Central memory CD8-positive, alpha-beta T cell (primary cell): Measurements from ENCODE around the gene PRKCE.
A peak's percentile ranks its signal among the peaks of the same experiment; 100 is the strongest.

Experiments used
- ATAC-seq: fragments of 150-1000 bp; cut with Tn5 transposase; replicated peaks from 2 replicates; pipeline ENCODE4 v1.10.0; 2022; ENCODE audit warnings: mild to moderate bottlenecking, moderate FRiP score, moderate number of reproducible peaks; ENCODE audit not compliant: poor library complexity, severe bottlenecking; ENCODE audit errors: extremely low read depth
- DNase-seq, 2 donors: peaks; one replicate each; pipeline ENCODE4 v3.0.0; 2021; ENCODE audit warnings: low spot score in 2 of 2
- H3K27ac Mint-ChIP-seq: one replicate; pipeline ENCODE4 v1.8.0; 2022; ENCODE audit warnings: low read depth, mild to moderate bottlenecking, moderate library complexity, mixed read lengths
- H3K27me3 Mint-ChIP-seq: one replicate; pipeline ENCODE4 v1.8.0; 2022; ENCODE audit warnings: mixed read lengths
- H3K36me3 Mint-ChIP-seq: one replicate; pipeline ENCODE4 v1.8.0; 2022; ENCODE audit warnings: mild to moderate bottlenecking, moderate library complexity, mixed read lengths; ENCODE audit not compliant: insufficient read depth
- H3K4me1 Mint-ChIP-seq: one replicate; pipeline ENCODE4 v1.8.0; 2022; ENCODE audit warnings: mixed read lengths
- H3K4me3 Mint-ChIP-seq: one replicate; pipeline ENCODE4 v1.8.0; 2022; ENCODE audit warnings: mild to moderate bottlenecking, moderate library complexity, mixed read lengths
- H3K9me3 Mint-ChIP-seq: one replicate; pipeline ENCODE4 v1.8.0; 2022; ENCODE audit warnings: mixed read lengths

The PRKCE gene

GRCh38 chr2:45643095-45643494 is 8.4 kb upstream of the PRKCE start:
- Mint-ChIP-seq H3K9me3 (no peaks in the 10 kb centered on the region), H3K27me3 (peaks cover 58% of the 10 kb centered on the region), H3K36me3 (no peaks in the 10 kb centered on the region), H3K27ac (no peak overlapping the region), H3K4me3 (peak overlapping the region; percentile 58), H3K4me1 (peaks cover 9% of the 10 kb centered on the region)
- DNase-seq: no peak
- peak; percentile 24 for ATAC-seq

DNA sequence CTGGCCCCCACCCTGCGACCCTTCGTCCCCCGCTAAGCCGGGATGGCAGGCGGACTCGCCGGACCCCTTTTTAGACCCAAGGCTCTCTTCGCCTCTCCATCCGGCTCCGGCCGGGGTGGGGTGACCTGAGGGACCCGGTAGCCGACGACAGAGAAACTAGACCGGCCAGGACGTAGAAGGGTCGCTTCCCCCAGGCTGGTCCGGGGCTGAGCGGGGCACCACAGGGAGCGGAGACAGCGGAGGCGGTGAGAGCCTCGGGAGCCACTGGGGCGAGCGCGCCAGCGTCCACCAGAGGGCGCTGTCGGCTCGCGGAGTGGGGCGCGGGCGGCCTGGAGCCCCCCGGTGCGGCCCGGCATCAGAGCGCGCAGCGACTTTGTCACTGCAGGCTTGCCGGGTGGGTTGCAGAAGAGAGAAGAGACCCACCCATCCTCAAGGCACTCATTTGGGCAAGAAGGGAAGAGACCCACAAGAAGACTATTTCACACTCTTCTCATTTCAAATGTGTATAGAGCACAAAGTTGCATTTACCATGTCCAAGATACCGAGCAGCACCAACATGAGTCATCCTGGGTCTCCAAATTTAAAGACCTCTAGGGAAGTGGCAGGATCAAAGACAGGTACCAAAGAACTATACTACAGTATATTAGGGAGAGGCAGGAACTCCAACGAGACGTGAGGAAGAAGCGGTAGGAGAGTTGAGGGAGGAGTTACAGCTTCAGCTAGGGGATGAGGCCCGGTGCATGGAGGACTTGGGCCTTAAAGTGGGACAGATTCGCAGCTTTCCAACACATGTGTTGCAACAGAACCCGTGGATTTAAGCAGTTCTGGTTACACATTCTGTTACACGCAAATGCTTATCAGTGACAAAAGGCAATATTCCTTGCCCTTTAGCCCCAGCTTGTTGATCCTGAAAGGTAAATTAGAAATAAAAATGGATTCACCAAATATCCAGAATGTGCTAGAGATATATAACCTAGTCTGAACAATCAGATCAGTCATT is 7.6 kb upstream of the PRKCE start:
- Mint-ChIP-seq H3K9me3 (no peaks in the 10 kb centered on the region), H3K4me1 (peaks cover 9% of the 10 kb centered on the region), H3K27me3 (peaks cover 51% of the 10 kb centered on the region), H3K27ac (no peak overlapping the region), H3K4me3 (peak overlapping the region; percentile 58), H3K36me3 (no peaks in the 10 kb centered on the region)
- DNase-seq (peak; percentile 54 to 70), ATAC-seq (peak; percentile 97)

- no peaks in the 10 kb centered on the region for H3K9me3 Mint-ChIP-seq
- DNase-seq (no peak), ATAC-seq (no peak)
- peaks cover 26% of the 10 kb centered on the region for H3K27me3 Mint-ChIP-seq
- H3K4me1 Mint-ChIP-seq: peaks cover 15% of the 10 kb centered on the region
- peaks cover 11% of the 10 kb centered on the region for H3K36me3 Mint-ChIP-seq
- no peak overlapping the region for H3K4me3 Mint-ChIP-seq
- H3K27ac Mint-ChIP-seq: no peak overlapping the region
Observed at GRCh38 chr2:45646289-45646688, 5.2 kb upstream of the PRKCE start.

DNA sequence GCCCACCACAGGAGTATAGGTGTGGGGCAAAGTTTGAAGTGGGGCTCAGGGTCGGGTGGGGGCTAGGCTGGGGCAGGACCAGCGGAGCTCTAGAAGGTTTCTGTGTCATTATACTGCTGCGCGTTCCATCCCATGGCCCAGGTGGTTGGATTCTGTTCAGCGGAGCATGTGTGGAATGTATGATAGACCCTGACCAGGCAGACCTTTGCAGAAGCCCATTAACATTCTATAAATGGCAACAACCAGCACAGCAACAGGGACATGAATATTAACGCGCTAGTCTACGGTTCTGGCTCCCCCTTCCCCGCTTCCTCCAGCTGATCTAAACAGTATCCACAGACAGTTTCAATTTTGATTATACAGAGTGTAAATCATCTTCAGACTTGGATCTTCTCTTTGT is 4.1 kb upstream of the PRKCE start:
- Mint-ChIP-seq H3K4me3 (no peak overlapping the region), H3K4me1 (peaks cover 19% of the 10 kb centered on the region), H3K9me3 (no peaks in the 10 kb centered on the region)

GRCh38 chr2:45647986-45648520 is 3.4 kb upstream of the PRKCE start:
- peaks cover 10% of the 10 kb centered on the region for H3K27me3 Mint-ChIP-seq
- no peak for ATAC-seq
- no peaks in the 10 kb centered on the region for H3K9me3 Mint-ChIP-seq
- H3K27ac Mint-ChIP-seq: peak overlapping the region; percentile 52
- peaks cover 19% of the 10 kb centered on the region for H3K36me3 Mint-ChIP-seq
- DNase-seq: no peak
- no peak overlapping the region for H3K4me3 Mint-ChIP-seq
- peaks cover 26% of the 10 kb centered on the region for H3K4me1 Mint-ChIP-seq

More for the DNA sequence above, 4.1 kb upstream of the PRKCE start:
- Mint-ChIP-seq H3K36me3 (peaks cover 15% of the 10 kb centered on the region), H3K27ac (no peak overlapping the region), H3K27me3 (peaks cover 17% of the 10 kb centered on the region)
- DNase-seq (no peak), ATAC-seq (no peak)

DNA sequence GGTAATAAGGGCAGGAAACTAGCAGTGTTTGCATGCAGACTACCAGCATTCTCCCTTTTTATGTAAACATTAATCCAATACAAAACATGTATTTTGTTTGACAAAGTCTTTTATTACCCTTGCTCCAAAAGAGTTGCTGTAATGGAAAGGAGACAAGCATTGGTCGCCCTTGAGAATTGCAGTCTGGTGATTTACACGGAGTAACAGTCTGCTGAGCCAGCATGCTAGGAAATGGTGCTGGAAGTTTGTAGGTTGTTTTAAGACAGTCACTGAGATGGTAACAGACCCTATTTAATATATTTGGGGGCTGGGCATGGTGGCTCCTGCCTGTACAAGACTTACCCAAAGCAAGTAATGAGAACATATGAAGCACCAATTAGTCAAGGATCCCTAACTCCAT is 2.8 kb upstream of the PRKCE start:
- Mint-ChIP-seq H3K9me3 (no peaks in the 10 kb centered on the region), H3K36me3 (peaks cover 20% of the 10 kb centered on the region), H3K27ac (no peak overlapping the region), H3K4me1 (peaks cover 28% of the 10 kb centered on the region), H3K4me3 (no peak overlapping the region), H3K27me3 (peaks cover 4% of the 10 kb centered on the region)
- ATAC-seq: no peak
- DNase-seq: no peak

DNA sequence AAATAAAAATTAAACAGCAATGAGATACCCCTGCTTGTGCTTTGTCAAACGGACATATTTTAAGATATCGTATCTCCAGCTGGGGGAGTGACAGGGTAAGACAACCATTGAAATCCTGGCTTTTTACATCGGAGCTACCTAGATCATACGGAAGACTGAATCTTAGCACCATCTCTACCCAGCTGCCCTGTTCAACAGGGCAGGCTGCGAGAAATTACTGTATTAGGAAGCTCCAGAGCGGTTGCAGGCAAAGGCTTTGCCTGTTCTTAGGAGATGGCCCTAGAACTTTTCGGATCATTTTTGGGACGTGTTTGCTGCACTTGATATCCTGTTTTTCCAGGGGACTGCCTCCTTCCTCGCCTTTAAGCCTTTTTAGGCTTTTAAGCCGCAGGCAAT is 2.0 kb upstream of the PRKCE start:
- H3K9me3 Mint-ChIP-seq: no peaks in the 10 kb centered on the region
- peaks cover 21% of the 10 kb centered on the region for H3K36me3 Mint-ChIP-seq
- H3K27me3 Mint-ChIP-seq: no peaks in the 10 kb centered on the region
- ATAC-seq: no peak
- peak overlapping the region; percentile 8 for H3K27ac Mint-ChIP-seq
- H3K4me3 Mint-ChIP-seq: peak overlapping the region; percentile 89
- peaks cover 29% of the 10 kb centered on the region for H3K4me1 Mint-ChIP-seq
- DNase-seq: no peak

GRCh38 chr2:45649858-45650811 is 1.3 kb upstream of the PRKCE start:
- Mint-ChIP-seq H3K27ac (peak overlapping the region; percentile 87), H3K9me3 (no peaks in the 10 kb centered on the region), H3K4me3 (peak overlapping the region; percentile 89), H3K36me3 (peaks cover 21% of the 10 kb centered on the region), H3K27me3 (no peaks in the 10 kb centered on the region), H3K4me1 (peaks cover 29% of the 10 kb centered on the region)
- peak; percentile 13 for ATAC-seq
- peak in 1 of 2 donors; percentile 24 for DNase-seq

DNA sequence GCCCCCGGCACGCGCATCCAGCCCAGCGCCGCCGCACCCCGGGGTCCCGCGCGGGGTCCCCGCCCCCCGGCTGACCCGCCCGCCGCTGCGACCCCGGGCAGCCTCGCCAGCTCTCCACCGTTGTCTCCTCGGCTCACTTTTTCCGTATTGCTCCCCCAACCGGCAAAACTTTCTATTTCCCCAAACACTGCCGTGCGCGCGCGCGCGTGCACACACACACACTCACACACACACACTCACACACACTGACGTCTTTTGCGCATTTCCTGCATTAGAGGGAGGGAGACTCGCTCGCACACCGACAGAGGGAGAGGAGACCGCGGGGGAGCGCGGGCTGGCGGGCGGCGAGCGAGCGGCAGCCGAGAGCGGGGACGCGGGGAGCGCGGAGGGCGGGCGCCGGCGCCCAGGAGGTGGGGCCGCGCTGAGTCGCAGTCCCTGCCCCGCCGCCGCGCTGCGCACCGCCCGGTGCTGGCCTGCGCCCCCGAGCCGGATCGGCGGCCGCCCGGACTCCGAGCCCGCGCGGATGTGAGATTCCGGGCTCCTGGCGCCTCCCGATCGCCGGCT is 542 bp upstream of the PRKCE start:
- DNase-seq (peak; percentile 89 to 94), ATAC-seq (peak; percentile 89)
- H3K9me3 Mint-ChIP-seq: no peaks in the 10 kb centered on the region
- H3K4me3 Mint-ChIP-seq: peak overlapping the region; percentile 89
- H3K27me3 Mint-ChIP-seq: no peaks in the 10 kb centered on the region
- H3K36me3 Mint-ChIP-seq: peaks cover 21% of the 10 kb centered on the region
- peaks cover 29% of the 10 kb centered on the region for H3K4me1 Mint-ChIP-seq
- peak overlapping the region; percentile 87 for H3K27ac Mint-ChIP-seq

- Mint-ChIP-seq H3K36me3 (peaks cover 21% of the 10 kb centered on the region), H3K27ac (peak overlapping the region; percentile 51), H3K4me1 (peaks cover 29% of the 10 kb centered on the region), H3K27me3 (no peaks in the 10 kb centered on the region), H3K4me3 (peak overlapping the region; percentile 89), H3K9me3 (no peaks in the 10 kb centered on the region)
- no peak for ATAC-seq
- DNase-seq: no peak
Observed at GRCh38 chr2:45652090-45653031, 886 bp downstream of the PRKCE start.

DNA sequence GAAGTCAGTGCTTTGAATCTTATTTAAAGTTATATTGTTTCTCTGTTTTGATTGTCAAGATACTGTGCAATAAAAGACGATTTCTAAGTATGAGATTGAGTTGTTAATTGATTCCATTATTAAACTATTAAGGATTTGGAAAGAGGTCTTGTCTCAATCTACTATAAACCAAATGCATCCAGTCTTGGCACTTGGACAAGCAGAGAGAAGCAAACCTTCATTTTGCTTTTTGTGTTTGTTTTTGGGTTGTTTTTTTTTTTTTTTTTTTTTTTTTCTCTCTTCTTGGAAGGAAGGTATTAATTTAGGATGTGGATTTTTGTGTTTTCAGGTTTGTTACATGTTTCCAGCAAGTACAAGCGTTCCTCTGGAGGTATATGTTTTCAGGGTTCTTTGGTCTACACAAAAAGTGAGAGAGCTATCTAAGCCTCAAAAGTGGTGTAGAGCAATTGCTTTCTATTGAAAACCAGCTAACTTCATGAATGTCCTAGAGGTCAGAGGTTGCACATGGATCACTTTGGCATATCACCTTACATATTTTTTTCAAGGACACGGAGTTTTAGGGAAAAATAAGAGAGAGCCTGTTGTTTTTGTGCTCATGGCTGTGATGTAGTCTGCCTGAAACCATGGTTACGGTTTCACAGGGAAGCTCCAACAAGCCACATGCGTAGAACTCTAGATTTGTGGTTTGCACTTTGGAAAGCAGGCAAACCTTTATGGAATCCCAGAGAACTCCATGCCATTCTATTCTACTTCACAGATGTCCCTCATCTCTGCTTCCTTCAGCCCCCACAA is 1.8 kb downstream of the PRKCE start:
- H3K4me1 Mint-ChIP-seq: peaks cover 33% of the 10 kb centered on the region
- H3K27ac Mint-ChIP-seq: peak overlapping the region; percentile 51
- H3K4me3 Mint-ChIP-seq: peak overlapping the region; percentile 89
- peaks cover 21% of the 10 kb centered on the region for H3K36me3 Mint-ChIP-seq
- ATAC-seq (no peak), DNase-seq (no peak)
- H3K27me3 Mint-ChIP-seq: no peaks in the 10 kb centered on the region
- no peaks in the 10 kb centered on the region for H3K9me3 Mint-ChIP-seq
